LNCAP (cell line): ENCODE data around the gene EVPL.

Experiments used
- TF ChIP-seq, protein P1 (sequence below): fragments of 450-650 bp; IDR thresholded peaks from 2 replicates; pipeline ENCODE4 v1.5.1; 2017; ENCODE audit warnings: mild to moderate bottlenecking

EVPL gene

DNA sequence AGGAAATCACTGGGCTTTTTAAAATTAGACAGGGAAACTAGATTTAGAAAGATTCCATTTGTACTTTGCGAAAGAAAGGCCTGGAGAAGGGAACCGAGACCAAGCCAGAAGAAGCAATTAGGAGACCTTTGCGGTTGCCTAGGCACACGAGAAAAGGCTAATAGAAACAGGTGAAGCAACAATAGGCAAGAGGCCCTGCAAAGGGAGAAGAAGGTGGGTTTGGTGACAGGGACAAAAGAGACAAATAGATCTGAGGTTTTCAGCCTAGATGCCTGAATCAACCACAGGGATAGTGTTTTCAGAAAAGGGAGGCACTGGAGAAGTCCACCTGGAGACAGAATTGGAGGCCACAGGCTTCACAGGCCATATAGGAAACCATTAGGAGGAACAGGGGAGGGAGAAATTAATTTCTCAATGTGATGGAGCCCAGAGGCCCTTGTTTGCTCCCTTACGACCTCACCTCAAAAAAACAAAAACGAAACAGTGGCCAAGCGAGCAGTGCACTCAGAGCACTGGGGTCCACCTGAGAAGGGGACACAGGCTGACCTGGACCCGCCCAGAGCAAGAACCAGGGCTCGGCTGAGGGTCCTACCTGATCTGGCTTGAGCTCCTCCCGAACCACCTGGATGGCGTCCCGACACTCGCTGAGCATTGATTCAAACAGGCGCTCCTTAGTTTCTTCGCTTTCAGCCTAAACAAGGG lies 22.9 kb upstream of the EVPL start:
- TF ChIP-seq, protein P1, sequence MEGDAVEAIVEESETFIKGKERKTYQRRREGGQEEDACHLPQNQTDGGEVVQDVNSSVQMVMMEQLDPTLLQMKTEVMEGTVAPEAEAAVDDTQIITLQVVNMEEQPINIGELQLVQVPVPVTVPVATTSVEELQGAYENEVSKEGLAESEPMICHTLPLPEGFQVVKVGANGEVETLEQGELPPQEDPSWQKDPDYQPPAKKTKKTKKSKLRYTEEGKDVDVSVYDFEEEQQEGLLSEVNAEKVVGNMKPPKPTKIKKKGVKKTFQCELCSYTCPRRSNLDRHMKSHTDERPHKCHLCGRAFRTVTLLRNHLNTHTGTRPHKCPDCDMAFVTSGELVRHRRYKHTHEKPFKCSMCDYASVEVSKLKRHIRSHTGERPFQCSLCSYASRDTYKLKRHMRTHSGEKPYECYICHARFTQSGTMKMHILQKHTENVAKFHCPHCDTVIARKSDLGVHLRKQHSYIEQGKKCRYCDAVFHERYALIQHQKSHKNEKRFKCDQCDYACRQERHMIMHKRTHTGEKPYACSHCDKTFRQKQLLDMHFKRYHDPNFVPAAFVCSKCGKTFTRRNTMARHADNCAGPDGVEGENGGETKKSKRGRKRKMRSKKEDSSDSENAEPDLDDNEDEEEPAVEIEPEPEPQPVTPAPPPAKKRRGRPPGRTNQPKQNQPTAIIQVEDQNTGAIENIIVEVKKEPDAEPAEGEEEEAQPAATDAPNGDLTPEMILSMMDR: no peak

DNA sequence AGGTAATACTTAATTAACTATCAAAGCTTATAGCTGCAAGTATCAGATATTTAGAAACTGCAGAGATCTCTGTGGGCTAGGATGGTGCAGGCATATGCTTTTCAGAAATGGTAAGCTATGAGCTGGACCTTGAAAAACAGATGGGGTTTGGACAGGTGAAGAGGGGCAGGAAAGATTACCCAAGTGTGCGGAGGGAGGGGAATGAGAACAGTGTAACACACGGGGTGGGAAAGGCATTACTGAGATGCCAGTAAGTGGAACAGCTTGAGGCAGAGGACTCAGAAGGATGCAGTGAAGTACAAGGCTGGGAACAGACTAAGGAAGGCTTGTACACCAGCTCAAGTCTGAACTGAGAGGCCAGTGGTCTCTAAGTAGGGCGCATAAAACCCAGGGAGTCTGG lies 22.1 kb upstream of the EVPL start:
- TF ChIP-seq, protein P1: no peak

- TF ChIP-seq, protein P1: no peak
These were observed 21.6 kb upstream of the EVPL start for GRCh38 chr17:76048711-76049110.

GRCh38 chr17:76048025-76048605 lies 21.0 kb upstream of the EVPL start:
- TF ChIP-seq, protein P1: no peak

DNA sequence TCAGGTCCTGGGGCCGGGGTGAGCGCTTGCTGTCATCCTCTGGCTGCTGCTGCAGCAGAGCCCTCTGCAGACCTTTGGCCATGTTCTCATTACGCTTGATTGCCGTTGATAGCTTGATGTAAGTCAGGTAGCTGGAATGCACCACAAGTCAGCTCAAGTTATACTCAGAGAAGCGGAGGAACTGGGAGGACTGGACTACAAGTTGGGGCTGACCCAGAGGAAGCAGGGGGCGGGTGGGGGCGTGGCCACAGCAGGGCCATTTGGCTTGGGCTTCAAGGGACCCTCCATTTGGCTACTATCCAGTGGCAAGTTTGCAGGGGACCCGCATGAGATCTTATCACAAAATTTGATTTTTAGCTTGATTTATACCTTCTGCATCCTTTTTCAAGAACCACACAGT lies 19.0 kb upstream of the EVPL start:
- TF ChIP-seq, protein P1: no peak

- TF ChIP-seq, protein P1: no peak
These were observed 13.3 kb upstream of the EVPL start for GRCh38 chr17:76040376-76040775.

- TF ChIP-seq, protein P1: no peak
These were observed 12.0 kb upstream of the EVPL start for GRCh38 chr17:76039121-76039520.
